Naive thymus-derived CD8-positive, alpha-beta T cell (primary cell): Measurements from ENCODE around the gene LAP3. TPM values are rescaled to one million over a fixed set of nuclear protein-coding genes. Genes with fewer than 3 reads are reported as not detected.

Experiments used
- polyA plus RNA-seq, 3 donors: library from polyadenylated mRNA; unstranded; fragments of 300-500 nt; fragmentation: Illumina TruSeq; gene quantifications; one replicate each; pipeline ENCODE4 v1.2.3, GENCODE V29; 2021
- total RNA-seq, 8 experiments: library from RNA in 2 of 8; stranded (reverse) in 2 of 8; gene quantifications; one replicate each; pipeline ENCODE4 v1.2.3 and lab custom pipeline; 2021 to 2026

Gene LAP3
- total and polyA plus RNA-seq, 5 experiments from 2014 or later, result 29.2 to 44.7 (median 37.3) TPM

Other genes starting within 250 kb of the LAP3 start
- 10 to 100 TPM; 22.3 to 24.5 TPM for gene QDPR, start 65.1 kb upstream of the LAP3 start, total RNA-seq
- gene QDPR, start 65.1 kb upstream of the LAP3 start, polyA plus RNA-seq, result 10 to 100 TPM; 40.3 to 42.5 (median 42.4) TPM
- gene CLRN2, start 62.0 kb upstream of the LAP3 start, total RNA-seq, result not detected
- gene CLRN2, start 62.0 kb upstream of the LAP3 start, polyA plus RNA-seq, result not detected
- 10 to 100 TPM; 72.8 to 73.4 TPM for gene MED28, start 37.4 kb downstream of the LAP3 start, total RNA-seq
- 10 to 100 TPM; 39.1 to 48.7 (median 42.1) TPM for gene MED28, start 37.4 kb downstream of the LAP3 start, polyA plus RNA-seq
- not detected for gene FAM184B, start 204.4 kb downstream of the LAP3 start, total RNA-seq
- gene FAM184B, start 204.4 kb downstream of the LAP3 start, polyA plus RNA-seq, result under 1 TPM in 2 of 3 donors, not detected in 1; 0.03 to 0.13 TPM
- 10 to 100 TPM; 74.0 to 74.3 TPM for gene DCAF16, start 233.6 kb downstream of the LAP3 start, total RNA-seq
- gene DCAF16, start 233.6 kb downstream of the LAP3 start, polyA plus RNA-seq, result 10 to 100 TPM; 18.4 to 23.1 (median 21.2) TPM
- under 1 TPM; 0.38 to 0.81 TPM for gene NCAPG, start 233.8 kb downstream of the LAP3 start, total RNA-seq
- gene NCAPG, start 233.8 kb downstream of the LAP3 start, polyA plus RNA-seq, result under 1 TPM in 1 of 3 donors, not detected in 2; 0.24 TPM